PFSK-1 (cell line): ENCODE data around the gene CABLES2.

Experiments used
- FOXP2 ChIP-seq: optimal IDR thresholded peaks from 2 replicates; pipeline ENCODE3; 2011; ENCODE audit warnings: borderline replicate concordance, control low read depth, inconsistent platforms; ENCODE audit not compliant: insufficient read depth; ENCODE audit errors: extremely low read length, extremely low read depth
- POLR2AphosphoS5 ChIP-seq: IDR thresholded peaks from 2 replicates; pipeline ENCODE4 v1.6.1; 2012; ENCODE audit warnings: low read depth, mild to moderate bottlenecking, control low read depth, low read length, moderate library complexity
- SIN3A ChIP-seq: IDR thresholded peaks from 2 replicates; pipeline ENCODE4 v1.6.1; 2012; ENCODE audit warnings: mild to moderate bottlenecking, low read length, moderate library complexity, borderline replicate concordance; ENCODE audit not compliant: insufficient read depth
- TAF1 ChIP-seq: IDR thresholded peaks from 2 replicates; pipeline ENCODE4 v1.6.1; 2012; ENCODE audit warnings: low read length, control low read depth, borderline replicate concordance; ENCODE audit not compliant: insufficient read depth
- TF ChIP-seq, protein P1 (sequence below), 2 experiments: IDR thresholded peaks; 2 replicates each; pipeline versions ENCODE4 v1.6.1 to v1.8.0; 2011 to 2012; ENCODE audit warnings: low read depth in 2 of 2, low read length in 2 of 2, control low read depth in 1 of 2, inconsistent platforms in 1 of 2, mild to moderate bottlenecking in 1 of 2, moderate library complexity in 1 of 2; ENCODE audit not compliant: insufficient read depth in 1 of 2

DNA sequence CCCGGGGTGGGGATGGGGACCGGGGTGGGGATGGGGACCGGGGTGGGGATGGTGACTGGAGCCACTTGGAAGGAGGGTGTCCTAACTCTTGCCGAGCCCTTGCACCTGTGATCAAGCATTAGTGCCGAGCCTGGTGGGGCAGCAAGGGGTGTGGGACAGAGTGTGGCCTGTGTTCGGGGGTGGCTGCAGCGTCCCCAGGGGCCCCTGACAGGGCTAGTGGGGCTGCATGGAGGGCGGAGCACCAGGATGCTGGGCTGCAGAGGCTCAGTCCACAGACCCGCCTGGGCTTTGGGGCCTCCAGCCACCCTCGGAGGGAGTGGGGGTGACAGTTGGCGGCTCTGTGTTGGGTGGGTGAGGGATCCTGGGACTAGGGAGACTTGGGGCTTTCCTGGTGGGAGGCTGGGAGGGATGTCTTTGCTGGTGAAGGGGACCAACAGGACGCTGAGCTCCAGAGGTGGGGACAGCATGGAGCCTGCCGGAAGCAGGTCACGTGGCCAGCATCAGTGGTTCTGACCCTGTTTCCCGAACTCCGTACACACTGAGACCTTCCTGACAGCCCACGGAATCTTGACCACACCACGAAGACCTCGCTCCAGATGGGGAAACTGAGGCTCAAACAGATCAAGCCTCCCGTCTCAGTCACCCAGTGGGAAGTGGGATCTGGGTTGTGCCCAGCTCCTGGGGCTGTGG, 15.7 kb upstream of the CABLES2 start:
- no peak for TF ChIP-seq TAF1
- TF ChIP-seq, protein P1, sequence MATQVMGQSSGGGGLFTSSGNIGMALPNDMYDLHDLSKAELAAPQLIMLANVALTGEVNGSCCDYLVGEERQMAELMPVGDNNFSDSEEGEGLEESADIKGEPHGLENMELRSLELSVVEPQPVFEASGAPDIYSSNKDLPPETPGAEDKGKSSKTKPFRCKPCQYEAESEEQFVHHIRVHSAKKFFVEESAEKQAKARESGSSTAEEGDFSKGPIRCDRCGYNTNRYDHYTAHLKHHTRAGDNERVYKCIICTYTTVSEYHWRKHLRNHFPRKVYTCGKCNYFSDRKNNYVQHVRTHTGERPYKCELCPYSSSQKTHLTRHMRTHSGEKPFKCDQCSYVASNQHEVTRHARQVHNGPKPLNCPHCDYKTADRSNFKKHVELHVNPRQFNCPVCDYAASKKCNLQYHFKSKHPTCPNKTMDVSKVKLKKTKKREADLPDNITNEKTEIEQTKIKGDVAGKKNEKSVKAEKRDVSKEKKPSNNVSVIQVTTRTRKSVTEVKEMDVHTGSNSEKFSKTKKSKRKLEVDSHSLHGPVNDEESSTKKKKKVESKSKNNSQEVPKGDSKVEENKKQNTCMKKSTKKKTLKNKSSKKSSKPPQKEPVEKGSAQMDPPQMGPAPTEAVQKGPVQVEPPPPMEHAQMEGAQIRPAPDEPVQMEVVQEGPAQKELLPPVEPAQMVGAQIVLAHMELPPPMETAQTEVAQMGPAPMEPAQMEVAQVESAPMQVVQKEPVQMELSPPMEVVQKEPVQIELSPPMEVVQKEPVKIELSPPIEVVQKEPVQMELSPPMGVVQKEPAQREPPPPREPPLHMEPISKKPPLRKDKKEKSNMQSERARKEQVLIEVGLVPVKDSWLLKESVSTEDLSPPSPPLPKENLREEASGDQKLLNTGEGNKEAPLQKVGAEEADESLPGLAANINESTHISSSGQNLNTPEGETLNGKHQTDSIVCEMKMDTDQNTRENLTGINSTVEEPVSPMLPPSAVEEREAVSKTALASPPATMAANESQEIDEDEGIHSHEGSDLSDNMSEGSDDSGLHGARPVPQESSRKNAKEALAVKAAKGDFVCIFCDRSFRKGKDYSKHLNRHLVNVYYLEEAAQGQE (IDR thresholded peaks at IDR 0.05; ENCODE audit: insufficient read depth in 1 of 2, low read depth in 2 of 2, low read length in 2 of 2), result no peak
- TF ChIP-seq POLR2AphosphoS5, result no peak
- TF ChIP-seq SIN3A, result no peak
- no peak for TF ChIP-seq FOXP2
